Subcutaneous abdominal adipose tissue (tissue), 5 donors: ENCODE results near the gene XPO4.
A peak's percentile ranks its signal among the peaks of the same experiment; 100 is the strongest.

Experiments
- H3K27ac ChIP-seq: one replicate; pipeline ENCODE4 v1.7.0; 2013; ENCODE audit warnings: low read depth, mild to moderate bottlenecking, inconsistent platforms, low read length, moderate library complexity
- H3K27me3 ChIP-seq, 5 donors: one replicate each; pipeline ENCODE4 v1.7.0; 2013; ENCODE audit warnings: low read length in 5 of 5, inconsistent platforms in 1 of 5; ENCODE audit not compliant: control insufficient read depth in 5 of 5, insufficient read depth in 4 of 5
- H3K36me3 ChIP-seq, 5 donors: one replicate each; pipeline ENCODE4 v1.7.0; 2013; ENCODE audit warnings: low read length in 5 of 5; ENCODE audit not compliant: control insufficient read depth in 5 of 5, insufficient read depth in 5 of 5
- H3K4me1 ChIP-seq, 5 donors: one replicate each; pipeline ENCODE4 v1.7.0; 2013; ENCODE audit warnings: low read length in 5 of 5, mild to moderate bottlenecking in 3 of 5, moderate library complexity in 1 of 5; ENCODE audit not compliant: control insufficient read depth in 5 of 5, insufficient read depth in 5 of 5
- H3K4me3 ChIP-seq, 5 donors: one replicate each; pipeline ENCODE4 v1.7.0; 2013; ENCODE audit warnings: low read length in 5 of 5, low read depth in 1 of 5
- H3K9ac ChIP-seq, 5 donors: one replicate each; pipeline ENCODE4 v1.7.0; 2013; ENCODE audit warnings: low read length in 5 of 5, mild to moderate bottlenecking in 4 of 5, moderate library complexity in 3 of 5
- H3K9me3 ChIP-seq, 5 donors: one replicate each; pipeline ENCODE4 v1.7.0; 2013; ENCODE audit warnings: low read length in 5 of 5; ENCODE audit not compliant: control insufficient read depth in 5 of 5
- donor health status: healthy.
- donor health status: healthy.
- donor health status: healthy.
- donor health status: healthy.
- donor health status: healthy.

The XPO4 gene

GRCh38 chr13:20776751-20777150 lies 125.8 kb downstream of the XPO4 start:
- Histone ChIP-seq H3K36me3 (peaks cover 0 to 6% (median 3%) of the 10 kb centered on the region in 5 donors), H3K4me3 (no peak overlapping the region), H3K9me3 (no peaks in the 10 kb centered on the region), H3K4me1 (peaks cover 0 to 19% (median 12%) of the 10 kb centered on the region in 5 donors), H3K27me3 (no peaks in the 10 kb centered on the region), H3K27ac (no peak overlapping the region), H3K9ac (no peak overlapping the region)

GRCh38 chr13:20775961-20776360 lies 126.6 kb downstream of the XPO4 start:
- H3K9ac ChIP-seq, result no peak overlapping the region
- no peak overlapping the region for H3K27ac ChIP-seq
- peaks cover 0 to 19% (median 12%) of the 10 kb centered on the region in 5 donors for H3K4me1 ChIP-seq
- no peaks in the 10 kb centered on the region for H3K36me3 ChIP-seq
- no peaks in the 10 kb centered on the region for H3K9me3 ChIP-seq
- H3K4me3 ChIP-seq, result no peak overlapping the region
- no peaks in the 10 kb centered on the region for H3K27me3 ChIP-seq

- Histone ChIP-seq H3K27me3 (no peaks in the 10 kb centered on the region), H3K9me3 (no peaks in the 10 kb centered on the region), H3K27ac (no peak overlapping the region), H3K4me1 (peaks cover 0 to 19% (median 12%) of the 10 kb centered on the region in 5 donors), H3K4me3 (no peak overlapping the region), H3K9ac (no peak overlapping the region), H3K36me3 (peaks cover 0 to 5% (median 0%) of the 10 kb centered on the region in 5 donors)
Observed at GRCh38 chr13:20774746-20775145, 127.8 kb downstream of the XPO4 start.

GRCh38 chr13:20773194-20774080 lies 129.1 kb downstream of the XPO4 start, which contains the start of gene EEF1AKMT1:
Gene EEF1AKMT1, minus strand, starts transcription at chr13:20773961. Its CDS starts 16,363 bp downstream, at chr13:20757598.
- H3K27ac ChIP-seq, result peak within 1 kb of the TSS; percentile 90
- no peaks in the 10 kb centered on the region for H3K27me3 ChIP-seq
- H3K9ac ChIP-seq, result peak within 1 kb of the TSS; percentile 70 to 90 (median 83)
- H3K9me3 ChIP-seq, result peaks cover 0 to 7% (median 1%) of the 10 kb centered on the region in 5 donors
- H3K4me3 ChIP-seq, result peak within 1 kb of the TSS; percentile 86 to 93 (median 91)
- peaks cover 0 to 19% (median 12%) of the 10 kb centered on the region in 5 donors for H3K4me1 ChIP-seq
- peaks cover 0 to 5% (median 2%) of the 10 kb centered on the region in 5 donors for H3K36me3 ChIP-seq

GRCh38 chr13:20772401-20773131 lies 130.0 kb downstream of the XPO4 start:
- no peaks in the 10 kb centered on the region for H3K27me3 ChIP-seq
- peaks cover 0 to 19% (median 12%) of the 10 kb centered on the region in 5 donors for H3K4me1 ChIP-seq
- peaks cover 0 to 15% (median 9%) of the 10 kb centered on the region in 5 donors for H3K9me3 ChIP-seq
- H3K4me3 ChIP-seq, result peak overlapping the region; percentile 86 to 93 (median 91)
- peak overlapping the region; percentile 90 for H3K27ac ChIP-seq
- peaks cover 0 to 6% (median 3%) of the 10 kb centered on the region in 5 donors for H3K36me3 ChIP-seq
- H3K9ac ChIP-seq, result peak overlapping the region; percentile 6 to 90 (median 81)

GRCh38 chr13:20769834-20770233 lies 132.7 kb downstream of the XPO4 start:
- no peaks in the 10 kb centered on the region for H3K27me3 ChIP-seq
- no peak overlapping the region for H3K9ac ChIP-seq
- H3K9me3 ChIP-seq, result peaks cover 0 to 19% (median 13%) of the 10 kb centered on the region in 5 donors
- no peak overlapping the region for H3K27ac ChIP-seq
- H3K4me1 ChIP-seq, result peaks cover 0 to 19% (median 12%) of the 10 kb centered on the region in 5 donors
- peaks cover 0 to 6% (median 3%) of the 10 kb centered on the region in 5 donors for H3K36me3 ChIP-seq
- no peak overlapping the region for H3K4me3 ChIP-seq

GRCh38 chr13:20769091-20769490 lies 133.5 kb downstream of the XPO4 start:
- Histone ChIP-seq H3K4me1 (peaks cover 0 to 18% (median 12%) of the 10 kb centered on the region in 5 donors), H3K27me3 (no peaks in the 10 kb centered on the region), H3K9ac (no peak overlapping the region), H3K9me3 (peaks cover 0 to 19% (median 13%) of the 10 kb centered on the region in 5 donors), H3K27ac (no peak overlapping the region), H3K4me3 (no peak overlapping the region), H3K36me3 (peaks cover 0 to 6% (median 3%) of the 10 kb centered on the region in 5 donors)

- H3K36me3 ChIP-seq, result peaks cover 0 to 6% (median 3%) of the 10 kb centered on the region in 5 donors
- no peak overlapping the region for H3K27ac ChIP-seq
- peaks cover 0 to 4% (median 3%) of the 10 kb centered on the region in 5 donors for H3K4me1 ChIP-seq
- no peaks in the 10 kb centered on the region for H3K27me3 ChIP-seq
- H3K9ac ChIP-seq, result no peak overlapping the region
- peaks cover 0 to 19% (median 13%) of the 10 kb centered on the region in 5 donors for H3K9me3 ChIP-seq
- H3K4me3 ChIP-seq, result no peak overlapping the region
Observed at GRCh38 chr13:20767309-20767943, 135.1 kb downstream of the XPO4 start.

GRCh38 chr13:20760872-20761271 lies 141.7 kb downstream of the XPO4 start:
- Histone ChIP-seq H3K36me3 (peaks cover 0 to 11% (median 6%) of the 10 kb centered on the region in 5 donors), H3K9me3 (peaks cover 0 to 3% (median 0%) of the 10 kb centered on the region in 5 donors), H3K27ac (no peak overlapping the region), H3K4me1 (no peaks in the 10 kb centered on the region), H3K9ac (no peak overlapping the region), H3K4me3 (no peak overlapping the region), H3K27me3 (no peaks in the 10 kb centered on the region)
